Suppressor macrophage treated with lipopolysaccharide for 4 hours (primary cell): ENCODE data around the gene ALX3.
"Not testable (repeated sequence)": the region's sequence is repeated elsewhere in the genome, so short reads cannot be mapped to it uniquely, and the experiment has no call there.

Experiments
- DNase-seq: peaks from one replicate; pipeline ENCODE4 v3.0.0-alpha.2; 2020

Gene ALX3

DNA sequence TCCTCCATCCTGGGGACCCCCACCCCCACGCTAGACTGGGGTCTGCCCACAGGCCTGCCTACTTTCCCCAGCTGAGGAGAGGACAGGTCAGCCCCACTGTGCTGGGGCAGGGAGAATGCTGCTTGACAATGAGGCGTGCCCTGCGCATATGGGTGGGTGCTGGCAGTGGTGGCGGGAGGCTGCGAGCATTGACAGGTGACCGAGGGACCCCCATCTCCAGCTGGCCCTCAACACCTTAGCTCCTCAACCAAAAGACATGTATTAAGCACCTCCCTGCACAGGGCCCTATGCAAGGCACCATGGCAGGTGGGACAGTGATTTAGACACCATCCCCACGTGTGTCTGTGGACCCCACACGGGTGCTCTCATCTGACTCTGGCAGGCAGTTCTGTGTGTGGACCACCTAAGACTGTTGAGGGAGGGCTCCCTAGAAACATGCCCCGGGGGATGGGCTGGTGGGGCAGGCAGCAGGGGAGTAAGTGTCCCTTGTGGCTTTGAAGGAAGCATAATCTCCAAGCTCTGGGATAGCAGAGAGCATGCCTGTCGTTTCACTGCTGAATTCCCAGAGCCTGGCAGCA is 18.4 kb upstream of the ALX3 start:
- DNase-seq: no peak

DNA sequence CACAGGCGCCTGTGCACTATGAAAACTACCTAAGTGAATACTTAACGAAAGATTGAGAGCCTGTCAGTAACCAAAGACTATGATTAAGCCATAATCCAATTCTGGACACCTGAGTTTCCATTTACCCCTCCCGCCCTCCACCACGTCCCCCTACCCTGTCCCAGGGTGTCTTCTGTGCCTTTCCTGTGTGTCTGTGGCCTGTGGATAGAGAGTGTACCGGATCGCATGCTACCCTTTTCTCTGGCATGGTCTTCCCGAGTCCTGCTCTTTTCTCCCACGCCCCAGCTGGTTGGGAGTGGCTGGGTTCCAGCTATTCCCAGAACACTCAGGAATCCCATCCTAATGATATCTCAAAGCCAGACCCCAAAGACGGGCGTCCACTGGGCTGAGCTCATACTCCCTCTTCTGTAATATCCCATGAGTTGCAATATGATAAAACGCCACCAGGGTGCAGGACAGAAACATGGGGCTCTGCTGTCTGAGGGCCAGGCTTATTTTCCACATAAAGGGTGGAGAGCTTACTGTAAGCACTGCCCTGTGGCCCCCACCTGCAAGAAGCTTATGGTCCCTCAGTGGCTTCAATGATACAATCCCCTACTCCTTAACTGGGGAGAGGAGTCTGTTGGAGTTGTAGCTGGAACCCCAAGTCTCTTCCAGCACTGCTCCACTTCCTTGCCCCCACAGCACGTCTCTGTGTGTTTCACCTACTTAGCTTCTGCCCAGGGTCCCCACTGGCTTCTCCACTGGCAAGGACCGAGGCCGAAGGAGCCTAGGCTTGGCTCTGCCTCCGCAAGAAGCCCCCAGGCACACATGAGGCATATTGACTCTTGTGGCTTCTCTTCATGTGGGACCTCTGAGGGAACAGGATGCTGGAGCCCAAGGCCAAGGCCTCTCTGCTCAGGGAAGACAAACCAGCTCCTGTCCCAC is 17.6 kb upstream of the ALX3 start:
- DNase-seq: peak; percentile 71

DNA sequence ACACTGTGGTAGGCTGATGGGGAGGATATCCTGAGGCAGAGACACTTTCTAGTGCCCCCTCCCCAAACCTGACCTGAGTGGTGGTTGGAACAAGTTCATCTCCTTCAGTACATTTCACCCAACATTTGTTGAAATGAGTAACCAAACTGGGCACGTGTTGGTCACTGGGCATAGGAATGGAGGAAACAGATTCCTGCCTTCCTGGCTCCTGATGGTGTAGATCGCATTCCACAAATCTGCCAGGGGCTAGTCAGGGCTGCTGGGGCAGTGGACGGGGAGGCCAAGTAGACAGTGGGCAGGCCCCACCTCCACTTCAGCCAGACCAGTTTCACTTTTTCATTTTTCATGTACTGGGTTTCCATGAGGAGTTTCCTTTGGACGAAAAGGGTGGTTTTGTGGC is 16.5 kb upstream of the ALX3 start:
- DNase-seq: no peak

DNA sequence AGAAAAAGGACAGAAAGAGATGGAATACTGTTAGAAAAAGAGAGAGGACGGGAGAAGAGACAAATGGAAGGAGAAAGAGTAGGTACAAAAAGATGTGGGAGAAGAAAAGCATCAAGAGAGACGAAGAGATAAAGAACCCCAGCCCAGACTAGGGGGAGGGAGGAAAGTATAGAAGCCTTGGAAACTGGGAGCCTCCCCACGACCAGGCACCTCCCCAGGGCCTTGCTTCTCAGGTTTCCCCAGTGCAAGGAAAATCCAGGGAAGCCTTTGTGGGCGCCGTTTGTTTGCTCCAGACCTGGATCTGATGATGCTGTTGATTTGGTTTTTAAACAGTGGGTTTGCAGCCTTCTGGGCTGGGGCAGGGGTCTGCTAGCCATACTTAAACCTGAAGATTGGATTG is 15.2 kb upstream of the ALX3 start:
- no peak for DNase-seq

DNA sequence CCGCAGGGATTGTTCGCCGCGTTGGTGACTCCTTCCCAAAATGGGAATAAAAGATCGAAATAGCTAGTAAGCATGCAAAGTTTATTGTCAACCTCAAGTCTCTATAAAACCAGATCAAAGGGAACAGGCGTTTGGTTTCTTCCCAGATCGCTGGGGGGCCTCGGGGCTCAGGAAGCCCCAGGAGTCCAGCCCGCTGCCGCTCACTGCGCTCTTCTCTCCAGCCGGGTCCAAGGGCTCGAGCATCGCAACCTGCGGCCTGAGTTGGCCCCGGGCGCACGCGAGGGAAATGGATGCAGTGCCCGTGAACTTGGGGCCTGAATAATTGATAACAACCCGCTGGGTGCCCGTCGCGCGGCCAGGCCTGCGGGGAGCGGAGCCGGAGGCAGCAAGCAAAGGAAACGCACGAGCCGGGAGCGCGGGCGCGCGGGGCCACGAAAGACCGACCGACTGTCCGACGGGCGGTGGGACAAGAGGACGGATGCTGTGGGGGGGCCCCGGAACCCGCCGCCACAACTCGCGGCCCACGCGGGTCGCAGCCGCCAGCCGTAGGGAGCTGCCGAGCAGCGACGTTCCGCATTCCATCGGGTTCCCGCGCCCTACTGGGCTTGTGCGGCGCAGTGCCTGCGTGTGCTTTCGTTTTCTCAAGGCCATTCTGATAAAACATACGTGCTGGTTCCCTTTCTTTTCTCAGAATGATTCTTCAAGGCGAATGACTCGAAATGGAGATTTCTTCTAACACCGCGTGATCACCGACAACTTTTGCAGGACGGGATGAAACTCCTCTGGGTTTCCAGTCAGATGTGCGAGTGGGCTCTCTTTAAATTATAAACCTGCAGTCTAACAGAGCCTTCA is 14.0 kb upstream of the ALX3 start:
- peak; percentile 88 for DNase-seq

DNA sequence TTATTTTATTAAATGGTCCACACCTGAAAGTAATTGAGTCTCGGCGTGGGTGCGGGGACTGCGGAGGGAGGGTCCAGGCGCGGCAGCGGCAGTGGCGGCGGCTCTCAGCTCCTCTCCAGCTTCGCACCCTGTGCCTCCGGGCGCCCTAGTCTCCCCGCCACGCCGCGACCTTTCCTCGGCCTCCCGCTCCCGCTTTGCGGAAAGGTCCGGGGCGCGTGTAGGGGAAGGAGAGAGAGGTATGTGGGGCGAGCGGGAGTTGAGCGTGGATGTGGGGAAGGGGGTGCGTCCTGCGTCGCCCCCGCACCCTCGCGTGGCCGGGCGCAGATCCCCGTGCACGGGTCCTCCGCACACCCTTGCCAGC is 13.4 kb upstream of the ALX3 start:
- DNase-seq: no peak

DNA sequence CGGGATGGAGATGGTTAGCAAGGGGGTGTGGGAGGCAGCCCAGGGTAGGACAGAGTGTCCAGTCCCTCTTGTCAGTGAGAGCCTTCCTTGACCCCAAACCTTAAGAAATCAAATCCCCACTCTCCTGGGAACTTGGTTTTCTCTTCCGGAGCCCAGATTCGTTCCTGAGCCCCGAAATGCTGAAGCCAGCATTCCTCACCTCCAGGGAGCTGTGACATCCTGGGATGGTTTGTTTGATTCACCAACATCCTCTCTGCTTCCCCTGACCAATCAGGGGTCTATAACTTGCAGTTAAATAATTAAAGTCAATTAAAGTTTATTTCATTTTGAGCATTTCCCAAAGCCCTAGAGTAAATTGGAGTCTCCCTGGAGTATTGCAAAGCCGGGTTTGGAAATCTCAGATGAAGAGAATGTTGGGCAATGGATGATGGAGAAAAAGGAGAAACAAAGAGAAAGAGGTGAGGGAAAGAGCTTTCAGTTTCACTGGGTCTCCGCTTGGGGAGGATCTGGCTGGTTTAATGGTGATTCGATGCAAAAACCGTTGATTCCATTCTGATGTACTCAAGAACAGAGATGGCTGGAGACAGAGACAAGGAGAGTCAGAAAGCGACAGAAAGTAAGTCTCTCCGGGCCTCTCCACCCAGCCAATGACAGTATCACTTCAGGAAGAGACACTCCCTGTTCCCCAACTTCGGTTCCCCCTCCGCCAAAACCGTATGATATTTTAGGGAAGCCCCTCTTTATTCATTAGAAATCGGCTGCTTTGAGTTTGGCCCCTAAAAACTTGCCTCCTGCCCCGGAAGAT is 12.8 kb upstream of the ALX3 start:
- peak; percentile 63 for DNase-seq

DNA sequence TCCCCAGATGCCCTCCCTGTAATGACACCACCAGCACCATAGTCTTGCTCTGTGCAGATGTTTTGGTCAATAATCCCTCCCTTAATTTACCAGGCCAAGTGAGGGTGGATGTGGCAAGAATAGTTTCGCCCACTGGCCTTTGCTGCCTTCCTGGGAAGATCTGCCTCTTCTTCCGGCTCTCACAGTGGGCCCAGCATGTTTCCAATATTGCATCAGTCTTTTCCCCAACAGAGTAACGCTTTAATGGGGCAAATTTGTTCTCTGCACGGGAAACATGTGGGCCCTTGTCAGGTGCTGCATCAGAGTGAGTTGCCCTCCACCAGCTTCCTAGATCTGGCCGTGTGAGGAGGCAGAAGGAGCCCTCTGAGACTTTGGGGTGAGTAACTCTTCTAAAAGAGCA is 12.0 kb upstream of the ALX3 start:
- DNase-seq: no peak

DNA sequence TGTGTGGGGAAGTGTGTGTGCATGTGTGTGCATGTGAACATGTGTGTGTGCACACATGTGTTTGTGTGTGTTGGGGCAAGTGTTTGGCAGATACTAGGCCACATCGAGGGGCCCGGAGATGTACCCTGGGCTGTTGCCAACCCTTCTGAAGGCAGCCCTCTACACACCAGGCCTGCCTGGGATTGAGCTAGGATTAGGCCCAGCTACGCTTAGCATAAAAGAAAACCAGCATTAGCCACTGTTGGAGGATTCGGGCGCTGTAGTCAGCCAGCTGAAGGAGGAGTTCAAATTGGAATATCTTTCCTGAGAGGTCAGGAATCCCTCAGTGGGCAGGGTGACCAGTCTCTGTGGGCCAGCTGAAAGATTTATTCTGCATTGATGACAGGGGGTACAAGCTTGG is 10.6 kb upstream of the ALX3 start:
- DNase-seq: no peak

DNA sequence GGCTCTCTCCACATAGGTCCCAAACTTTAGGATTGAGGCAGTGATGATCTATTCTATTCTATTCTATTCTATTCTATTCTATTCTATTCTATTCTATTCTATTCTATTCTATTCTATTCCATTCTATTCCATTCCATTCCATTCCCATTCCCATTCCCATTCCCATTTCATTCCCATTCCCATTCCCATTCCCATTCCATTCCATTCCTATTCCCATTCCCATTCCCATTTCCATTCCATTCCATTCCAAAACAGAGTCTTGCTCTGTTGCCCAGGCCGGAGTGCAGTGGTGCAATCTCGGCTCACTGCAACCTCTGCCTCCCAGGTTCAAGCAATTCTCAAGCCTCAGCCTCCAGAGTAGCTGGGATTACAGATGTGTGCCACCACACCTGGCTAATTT is 9.5 kb upstream of the ALX3 start:
- DNase-seq: not testable (repeated sequence)

DNA sequence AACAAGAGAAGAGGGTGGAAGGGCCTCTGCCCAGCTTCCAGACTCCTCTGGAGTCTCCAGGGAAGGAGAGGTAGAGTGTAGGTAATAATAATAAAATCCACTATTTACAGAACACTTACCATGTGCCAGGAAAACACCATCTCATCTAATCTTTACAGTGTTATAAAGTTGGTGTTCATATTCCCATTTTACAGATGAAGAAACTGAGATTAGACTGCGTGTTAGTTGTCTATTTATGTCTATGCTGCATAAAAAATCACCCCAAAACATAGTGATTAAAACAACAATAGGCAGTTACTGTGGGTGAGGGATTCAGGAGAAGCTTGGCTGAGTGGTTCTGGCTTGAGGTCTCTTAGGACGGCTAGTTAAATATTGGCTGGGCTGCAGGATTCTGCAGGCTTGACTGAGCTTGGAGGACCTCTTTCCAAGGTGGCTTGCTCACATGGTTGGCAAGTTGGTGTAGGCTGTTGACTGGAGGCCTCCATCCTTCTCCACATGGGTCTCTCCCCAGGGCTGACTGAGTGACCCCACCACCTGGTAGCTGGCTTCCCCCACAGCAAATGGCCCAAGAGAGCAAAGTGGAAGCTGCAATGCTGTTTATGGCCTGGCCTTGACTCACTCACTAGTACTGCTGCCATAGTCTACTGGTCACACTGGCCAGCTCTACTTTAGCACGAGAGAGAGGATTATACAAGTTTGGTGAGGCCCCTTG is 6.5 kb upstream of the ALX3 start:
- no peak for DNase-seq

DNA sequence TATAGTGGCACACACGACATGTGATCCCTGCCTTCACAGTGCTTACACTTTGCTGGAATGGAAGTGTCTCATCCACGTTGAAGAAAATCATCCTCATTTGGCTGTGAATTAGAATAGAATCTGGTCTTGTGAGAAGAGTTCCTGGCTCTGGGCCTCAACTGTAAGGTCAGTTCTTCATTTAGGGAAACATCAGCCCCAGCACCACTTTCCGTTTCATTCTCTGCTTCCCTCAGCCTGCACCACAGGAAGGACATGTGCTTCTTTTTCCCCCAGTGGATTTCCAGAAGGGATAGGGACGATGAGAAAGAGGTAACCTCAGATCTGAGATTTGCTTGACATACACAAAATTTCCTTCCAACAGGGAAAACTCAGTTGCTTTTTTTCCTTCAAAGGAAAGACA is 3.7 kb upstream of the ALX3 start:
- DNase-seq: peak; percentile 70

DNA sequence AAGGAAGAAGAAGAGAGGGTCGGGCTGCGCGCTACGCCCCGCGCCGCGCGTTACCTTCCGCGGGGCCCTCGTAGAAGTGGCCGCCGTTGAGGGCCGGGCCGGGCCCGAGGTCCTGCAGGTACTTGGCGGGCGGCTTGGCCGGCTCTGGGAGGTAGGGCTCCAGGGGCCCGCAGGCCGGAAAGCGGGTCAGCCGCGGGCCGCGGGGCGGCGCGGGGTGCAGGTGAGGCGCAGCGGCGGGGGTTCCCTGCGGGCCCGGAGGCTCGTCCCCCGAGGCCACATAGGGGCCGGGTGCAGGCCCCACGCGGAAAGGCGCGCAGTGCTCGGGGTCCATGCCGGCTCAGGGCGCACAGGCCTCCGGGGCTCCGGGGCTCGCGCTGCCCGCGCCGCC is 196 bp downstream of the ALX3 start:
- DNase-seq: no peak

DNA sequence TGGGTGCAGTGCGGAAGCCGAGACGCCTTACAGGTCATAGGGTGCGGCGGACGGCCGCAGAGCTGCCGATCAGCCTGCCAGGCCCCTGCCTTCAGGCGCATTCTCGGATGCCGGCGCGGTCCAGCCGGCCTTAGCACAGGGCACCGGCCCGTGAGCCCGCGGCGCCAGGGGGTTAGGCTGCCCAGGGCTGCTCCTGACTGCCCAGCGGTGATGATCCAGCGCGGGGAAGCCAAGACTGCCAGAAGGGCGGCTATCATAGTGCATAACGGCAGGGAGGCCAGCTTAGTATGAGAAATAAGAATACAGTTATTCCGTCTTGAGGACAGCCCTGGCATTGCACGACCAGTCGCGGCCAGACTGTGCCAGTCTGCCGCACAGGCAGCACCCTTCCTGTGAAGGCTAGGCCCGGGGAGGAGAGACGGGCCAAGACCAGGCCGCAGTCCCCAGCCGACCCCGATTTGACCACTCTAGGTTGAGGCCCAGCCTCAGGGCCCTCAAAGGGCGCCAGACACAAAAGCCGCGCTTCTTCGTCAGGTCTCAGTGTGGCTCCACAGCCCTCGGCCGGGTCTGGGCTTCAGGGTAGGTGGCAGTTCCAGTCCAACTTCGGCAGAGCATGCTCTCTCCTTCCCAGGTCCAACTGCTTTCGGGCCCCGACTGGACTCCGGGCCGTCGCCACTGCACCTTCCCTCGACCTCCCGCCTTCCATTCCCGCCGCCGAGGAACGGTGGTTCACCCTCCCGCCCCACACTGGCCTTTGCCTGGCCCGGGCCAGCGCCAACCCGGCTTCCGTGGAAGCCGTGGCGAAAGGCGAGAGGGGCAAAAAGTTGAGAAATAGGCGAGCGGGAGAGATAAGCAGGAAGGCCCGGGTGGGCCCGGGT is 829 bp downstream of the ALX3 start:
- no peak for DNase-seq

DNA sequence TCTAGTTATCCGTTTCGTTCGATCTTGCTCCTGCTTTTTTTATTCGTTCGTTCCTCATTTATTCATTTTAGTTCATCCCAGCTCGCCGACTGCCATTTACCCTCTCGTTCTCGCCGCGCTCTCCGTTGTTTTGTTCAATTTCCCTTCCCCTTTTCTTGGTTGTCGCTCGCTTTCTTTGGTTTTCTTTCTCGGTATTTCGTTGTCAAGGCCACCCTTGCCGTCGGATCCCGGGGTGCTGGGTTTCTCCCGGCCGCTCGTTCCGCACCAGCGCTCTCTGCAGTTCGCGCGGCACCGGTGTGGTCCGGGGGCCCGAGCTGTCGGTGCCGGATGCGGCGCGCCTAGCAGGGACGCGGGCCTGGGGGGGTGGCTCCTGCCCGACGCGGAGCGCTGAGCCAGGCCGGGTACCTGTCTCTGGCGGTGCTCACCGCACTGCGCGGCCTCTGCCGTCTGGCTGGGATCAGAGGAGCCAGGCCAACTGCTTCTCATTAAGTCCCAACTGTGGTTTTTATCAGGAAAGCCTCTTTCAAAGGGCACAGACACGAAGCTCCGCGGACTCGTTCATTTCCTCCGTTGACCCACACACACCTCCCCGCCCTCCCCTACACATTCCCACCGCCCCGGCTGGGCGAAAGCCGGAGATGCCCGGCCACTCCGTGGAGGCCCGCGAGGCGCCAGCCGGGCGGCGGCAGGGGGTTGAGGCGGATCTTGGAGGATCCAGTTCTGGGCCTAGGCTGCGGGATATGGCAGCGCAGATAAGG is 1.6 kb downstream of the ALX3 start:
- DNase-seq: peak; percentile 45

DNA sequence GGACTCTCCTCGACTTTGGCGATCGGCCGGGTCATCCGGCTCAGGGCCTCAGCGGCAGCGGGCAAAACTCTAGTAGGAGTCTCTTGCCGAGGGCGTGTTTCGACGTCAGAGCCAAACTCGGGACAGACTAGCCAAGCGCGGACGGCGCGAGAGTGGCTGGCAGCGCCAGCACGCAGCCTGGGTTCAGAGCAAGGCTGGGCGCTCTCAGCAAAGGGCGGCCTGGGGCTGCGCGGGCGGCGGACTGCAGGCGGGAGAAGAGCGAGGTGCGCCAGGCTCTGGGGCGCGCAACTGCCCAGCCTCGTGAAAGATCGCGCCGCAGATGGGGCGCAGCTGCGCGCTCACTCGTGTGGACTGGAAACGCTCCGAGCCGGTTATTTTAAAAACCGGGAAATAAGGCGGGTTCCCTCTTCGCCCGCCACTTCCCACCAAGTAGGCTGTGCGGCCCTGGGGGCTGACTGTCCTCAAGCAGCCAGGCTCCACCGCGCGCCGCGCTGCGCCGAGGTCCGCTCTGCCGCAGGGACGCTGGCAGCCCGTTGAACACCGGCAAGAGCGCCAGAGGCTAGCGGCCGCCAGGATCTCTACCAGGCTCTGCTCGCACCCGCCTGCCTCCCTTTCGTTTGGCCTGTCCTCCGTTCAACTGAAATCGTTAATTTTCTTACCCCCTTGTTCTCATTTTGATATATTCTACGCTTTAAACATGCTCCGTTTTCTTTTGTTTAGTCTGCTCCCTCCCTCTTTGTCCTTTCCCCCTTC is 2.4 kb downstream of the ALX3 start:
- DNase-seq: peak; percentile 21

DNA sequence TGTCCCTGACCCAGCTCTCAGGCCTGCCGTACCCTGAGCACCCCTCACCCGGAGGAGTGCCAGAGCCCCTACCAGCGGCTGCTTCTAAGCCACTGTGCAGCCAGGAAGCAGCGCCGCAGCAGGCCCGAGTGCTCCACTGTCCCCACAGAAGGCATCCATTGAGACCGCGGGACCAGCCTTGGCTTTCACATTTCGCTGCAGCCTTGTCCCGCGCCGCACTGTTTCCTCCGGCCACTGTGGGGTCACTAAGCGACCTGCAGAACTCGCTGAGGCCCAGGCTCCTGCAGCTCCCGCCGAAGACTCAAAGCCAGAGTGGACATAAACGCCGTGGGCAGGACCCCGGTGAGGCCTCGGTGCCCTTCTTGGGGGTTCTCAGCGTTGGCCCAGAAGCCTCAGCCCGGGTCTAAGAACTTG is 3.0 kb downstream of the ALX3 start:
- no peak for DNase-seq

DNA sequence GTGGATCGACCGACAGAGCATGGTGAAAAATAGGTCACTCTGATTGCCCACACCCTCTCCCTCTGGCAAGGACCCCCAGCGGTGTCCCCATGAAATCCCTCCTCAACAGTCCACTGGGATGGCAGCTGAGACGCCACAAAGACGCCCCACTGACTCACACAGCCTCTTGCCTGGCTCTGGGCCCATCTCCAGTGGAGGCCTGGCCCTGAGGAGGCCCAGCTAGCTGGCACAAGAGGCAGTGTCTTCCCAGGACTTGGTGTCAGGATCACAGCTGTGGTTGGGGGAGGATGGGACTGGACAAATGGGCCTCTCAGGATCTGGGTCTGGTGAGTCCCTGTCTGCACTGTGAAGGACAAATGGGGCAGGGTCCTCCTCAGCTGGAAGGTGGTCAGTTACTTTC is 4.6 kb downstream of the ALX3 start:
- DNase-seq: no peak

DNA sequence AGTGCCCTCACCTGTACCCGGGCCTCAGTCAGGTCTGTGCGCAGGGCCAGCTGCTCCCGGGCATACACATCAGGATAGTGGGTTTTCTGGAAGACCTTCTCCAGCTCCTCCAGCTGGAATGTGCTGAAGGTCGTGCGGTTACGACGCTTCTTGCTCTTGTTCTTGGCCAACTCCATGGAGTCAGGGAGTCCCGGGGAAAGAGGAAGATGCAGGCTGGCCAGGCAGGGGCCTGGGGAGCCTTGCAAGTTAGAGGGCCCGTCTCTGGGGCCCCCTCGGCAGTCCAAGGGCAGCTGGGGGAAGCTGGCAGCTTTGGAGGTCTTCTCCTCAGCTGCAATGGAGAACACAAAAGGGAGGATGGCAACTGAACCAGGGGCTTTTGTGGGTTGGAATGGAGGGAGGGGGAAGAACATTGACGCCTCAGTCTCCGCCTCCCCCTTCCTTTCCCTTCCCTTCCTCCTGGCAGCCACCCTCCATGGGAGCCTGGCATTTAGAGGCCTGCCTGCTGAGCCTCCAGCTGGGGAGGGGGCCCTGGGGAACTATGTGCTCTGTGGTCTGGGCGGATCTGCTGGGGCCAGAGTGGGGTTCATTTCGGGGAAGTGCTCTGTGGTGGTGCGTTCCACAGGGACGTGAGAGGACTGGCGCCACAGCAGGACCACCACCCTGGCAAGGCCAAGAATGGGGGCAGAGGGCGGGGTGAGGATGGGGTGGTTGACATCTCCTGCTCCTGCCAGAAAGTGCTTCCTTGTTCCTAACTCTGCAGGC is 5.7 kb downstream of the ALX3 start:
- no peak for DNase-seq
